Activated effector memory CD4-positive, alpha-beta T cell treated with anti-CD3 and anti-CD28 coated beads, Interleukin-2, amount 50 U/mL, for 16 hours (primary cell): Measurements from ENCODE around the gene SIT1.

ENCODE experiments used
- DNase-seq: peaks from one replicate; pipeline ENCODE4 v3.0.0-alpha.2; 2020

The SIT1 gene

GRCh38 chr9:35650341-35651158 lies at the start of gene SIT1:
TSS of gene SIT1 (minus strand) at chr9:35650931. CDS start at chr9:35650853, 78 bp downstream.
- peak; percentile 70 for DNase-seq

DNA sequence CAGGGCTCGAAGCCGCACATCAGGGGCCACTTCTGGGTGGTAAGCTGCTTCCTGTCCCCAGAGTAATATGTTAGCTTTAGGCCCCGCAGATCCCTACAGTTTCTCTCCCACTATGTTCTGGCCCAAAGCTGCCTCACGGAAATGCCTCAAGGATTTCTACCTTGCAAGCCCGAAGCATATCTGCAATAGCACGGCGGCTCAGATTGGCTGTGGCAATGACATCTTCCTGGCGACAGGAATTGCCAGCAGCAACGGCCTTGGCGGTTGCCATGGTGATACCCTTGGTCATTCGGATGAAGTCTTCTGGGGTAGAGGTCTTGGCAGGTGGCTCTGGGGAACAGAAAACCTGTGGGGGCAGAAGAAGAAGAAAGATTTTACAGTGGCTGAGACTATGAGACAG lies 49.3 kb upstream of the SIT1 start:
- DNase-seq: no peak

DNA sequence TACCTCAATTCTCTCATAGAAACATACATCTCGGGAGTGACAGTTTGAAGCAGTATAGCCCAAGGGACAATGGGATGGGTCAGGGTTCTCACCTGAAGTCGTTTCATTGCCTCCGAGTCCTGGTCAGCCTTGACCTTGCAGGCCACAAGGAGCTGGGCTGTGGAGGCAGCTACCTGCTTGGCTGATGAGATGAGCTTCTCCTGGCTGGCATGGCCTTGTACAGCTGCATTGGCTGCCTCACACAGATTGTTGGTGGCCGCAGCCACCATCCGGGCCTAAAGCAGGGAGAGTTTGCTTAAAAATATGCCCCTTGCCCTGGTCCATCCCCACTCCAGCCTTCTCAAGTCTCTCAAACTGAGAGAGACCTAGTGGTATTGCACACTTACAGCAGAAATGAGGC lies 47.5 kb upstream of the SIT1 start:
- no peak for DNase-seq

GRCh38 chr9:35697486-35697885 lies 46.8 kb upstream of the SIT1 start:
- no peak for DNase-seq

GRCh38 chr9:35696520-35697215 lies 45.9 kb upstream of the SIT1 start:
- DNase-seq: peak; percentile 85

- DNase-seq: no peak
Observed at GRCh38 chr9:35695943-35696401, 45.2 kb upstream of the SIT1 start.

DNA sequence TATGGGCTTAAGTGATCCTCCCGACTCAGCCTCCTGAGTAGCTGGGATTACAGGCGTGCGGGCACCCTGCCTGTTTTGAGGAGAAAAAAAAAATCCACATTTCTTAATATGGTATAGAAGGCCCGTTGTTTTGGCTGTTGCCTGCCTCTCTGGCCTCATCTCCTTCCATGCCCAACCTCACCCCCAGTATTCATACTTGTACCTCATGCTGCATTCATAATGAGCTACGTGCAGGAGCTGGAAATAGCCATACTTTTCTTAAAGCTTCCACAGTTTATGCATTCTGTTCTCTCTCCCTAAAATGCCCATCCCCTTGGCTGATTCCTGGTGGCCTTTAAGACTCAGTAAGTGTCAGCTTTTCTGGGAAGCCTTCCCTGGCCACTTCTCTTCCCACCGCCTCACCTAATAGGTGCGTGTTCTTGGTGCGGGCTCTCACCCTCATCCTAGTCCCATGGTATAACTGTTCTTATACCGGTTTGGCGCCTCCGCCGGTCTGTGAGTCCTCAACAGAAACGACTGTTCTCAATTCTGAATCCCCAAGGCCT lies 41.1 kb upstream of the SIT1 start:
- DNase-seq: no peak

- no peak for DNase-seq
Observed at GRCh38 chr9:35691334-35691650, 40.6 kb upstream of the SIT1 start.

- DNase-seq: peak; percentile 79
Observed at GRCh38 chr9:35690614-35691333, 40.0 kb upstream of the SIT1 start.

GRCh38 chr9:35690294-35690613 lies 39.5 kb upstream of the SIT1 start:
- DNase-seq: no peak

- DNase-seq: no peak
Observed at GRCh38 chr9:35689542-35690293, 39.0 kb upstream of the SIT1 start, which contains the start of gene TPM2. TSS of gene TPM2 (minus strand) at chr9:35689925. CDS start at chr9:35689817, 108 bp downstream.

DNA sequence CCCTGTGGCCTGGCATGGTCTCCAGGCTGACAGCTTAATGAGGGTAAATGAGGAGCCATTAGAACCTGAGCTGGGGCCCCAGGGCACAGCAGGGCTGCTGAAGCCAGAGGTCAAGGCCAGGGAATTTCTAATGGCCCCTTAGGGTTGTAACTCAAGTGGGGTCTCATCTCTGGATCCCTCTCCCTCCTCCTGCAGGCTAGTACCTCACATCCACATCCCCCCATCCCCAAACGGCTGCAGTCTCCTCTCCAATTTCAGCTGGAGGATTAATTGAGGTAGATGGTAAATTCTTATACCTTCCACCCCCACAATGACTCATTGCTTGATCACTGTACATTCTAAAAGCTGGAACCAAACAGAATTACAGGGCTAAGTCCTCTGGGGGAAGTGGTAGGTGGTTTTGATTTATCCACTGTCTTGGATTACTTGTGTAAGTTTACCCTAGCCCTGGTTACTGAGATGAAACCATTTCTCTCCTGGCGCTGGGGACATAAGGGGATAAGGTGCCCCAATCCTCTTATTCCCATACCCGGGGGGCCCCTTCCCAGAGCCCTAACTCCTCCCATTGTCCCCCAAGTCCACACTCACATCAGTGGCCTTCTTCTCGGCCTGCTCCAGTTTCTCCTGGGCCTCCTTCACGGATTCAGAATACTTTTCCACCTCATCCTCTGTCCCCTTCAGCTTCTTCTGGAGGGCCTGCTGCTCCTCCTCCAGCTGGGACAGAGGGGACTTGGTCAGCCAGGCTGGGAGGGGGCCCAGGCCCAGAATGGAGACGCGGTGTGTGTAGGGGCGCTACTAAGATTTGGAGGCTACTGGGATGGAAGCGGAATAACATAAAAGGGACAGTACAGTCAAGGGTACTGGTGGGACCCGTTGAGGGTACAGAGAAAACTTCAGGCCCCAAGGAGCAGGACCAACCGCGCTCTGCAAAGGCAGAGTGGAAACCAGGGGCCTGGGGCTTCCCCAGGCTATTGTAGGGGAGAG lies 38.1 kb upstream of the SIT1 start:
- no peak for DNase-seq

DNA sequence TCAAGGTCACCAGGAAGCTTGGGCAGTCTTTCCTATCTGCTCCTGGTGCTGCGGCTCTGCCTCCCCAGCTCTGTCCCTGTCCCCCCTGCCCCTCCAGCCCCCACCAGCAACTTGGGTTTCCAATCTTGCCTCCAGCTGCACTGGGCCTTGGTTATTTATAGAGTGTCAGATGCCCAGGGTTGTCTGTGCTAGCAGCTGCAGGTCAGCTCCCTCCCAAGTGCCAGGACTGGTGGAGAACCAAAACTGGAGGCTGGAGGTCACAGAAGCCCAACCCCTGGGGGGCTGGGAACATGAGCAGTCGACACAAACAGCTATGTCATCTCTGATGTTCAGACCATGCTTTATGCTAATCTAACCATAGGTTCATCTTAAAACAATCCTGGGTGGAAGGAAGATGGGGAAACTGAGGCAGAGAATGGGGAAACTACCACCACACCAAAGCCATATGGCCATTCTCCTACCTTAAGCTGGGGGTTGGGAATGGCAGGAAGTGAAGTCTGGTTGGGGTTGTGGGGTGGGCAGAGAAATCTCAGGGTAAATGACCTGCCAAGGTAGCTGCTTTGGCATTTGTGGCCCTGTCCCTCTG lies 37.3 kb upstream of the SIT1 start:
- DNase-seq: no peak

- DNase-seq: no peak
Observed at GRCh38 chr9:35687306-35687705, 36.6 kb upstream of the SIT1 start.

DNA sequence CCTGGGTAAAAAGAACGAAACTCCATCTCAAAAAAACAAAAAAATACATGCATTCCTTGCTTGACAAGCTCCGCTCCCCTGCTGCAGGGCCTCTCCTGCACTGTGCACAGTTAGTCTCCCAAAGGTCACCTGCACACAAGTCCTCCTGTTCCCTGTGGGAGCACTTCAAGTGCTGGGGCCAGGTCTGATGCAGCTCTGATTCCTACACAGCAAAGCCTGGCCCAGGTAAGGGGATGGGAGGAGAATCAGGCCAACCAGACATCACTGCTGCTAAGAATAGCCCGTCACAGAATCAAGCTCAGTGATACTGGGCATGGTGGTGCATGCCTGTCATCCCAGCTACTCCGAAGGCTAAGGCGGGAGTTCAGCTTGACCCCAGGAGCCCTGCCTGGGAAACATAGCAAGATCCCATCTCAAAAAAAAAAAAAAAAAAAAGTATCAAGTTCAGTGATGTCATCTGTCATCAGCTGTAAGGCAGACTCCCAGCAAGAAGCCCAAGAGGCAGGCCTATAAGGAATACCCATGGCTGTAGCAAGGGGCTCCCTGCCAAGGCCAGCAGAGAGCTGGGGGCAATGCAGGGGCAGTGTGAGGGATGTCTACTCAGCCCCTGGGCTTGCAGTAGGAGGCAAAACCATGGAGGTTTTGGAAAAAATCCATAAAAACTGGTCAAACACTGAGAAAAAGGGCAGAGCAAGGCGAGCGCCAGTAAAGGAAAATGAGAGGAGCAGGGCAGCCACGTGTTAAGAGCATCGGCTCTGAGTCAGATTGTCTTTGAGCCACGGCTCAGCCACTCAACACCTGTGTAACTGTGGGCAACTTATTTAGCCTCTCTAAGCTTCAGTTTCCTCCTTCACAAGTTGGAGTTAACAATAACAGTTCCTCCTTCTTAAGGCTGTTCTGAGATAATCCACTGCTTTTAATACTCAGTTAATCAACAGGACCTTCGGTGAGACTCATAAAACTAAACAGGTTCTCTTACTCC lies 35.8 kb upstream of the SIT1 start:
- no peak for DNase-seq

GRCh38 chr9:35685506-35685905 lies 34.8 kb upstream of the SIT1 start:
- DNase-seq: no peak

- DNase-seq: no peak
Observed at GRCh38 chr9:35684921-35685320, 34.2 kb upstream of the SIT1 start.

DNA sequence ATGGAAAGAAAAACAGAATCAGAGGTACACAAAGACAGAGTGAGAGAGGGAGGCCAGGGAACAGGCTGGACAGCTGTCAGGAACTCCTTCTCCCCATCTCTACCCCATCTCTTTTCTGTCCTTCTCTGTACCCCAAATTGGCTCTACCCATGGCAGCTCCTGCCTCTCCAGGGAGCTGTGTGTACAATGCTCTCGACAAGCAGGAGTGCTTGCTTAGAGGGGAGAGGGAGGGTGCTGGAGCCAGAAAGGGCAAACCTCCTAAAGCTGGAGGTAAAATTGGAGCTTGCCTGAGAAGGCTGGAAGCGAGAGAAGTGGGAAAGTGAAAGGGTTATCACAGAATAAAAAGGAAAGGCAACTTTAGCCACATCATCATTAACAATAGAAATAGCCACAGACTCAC lies 32.6 kb upstream of the SIT1 start:
- no peak for DNase-seq

DNA sequence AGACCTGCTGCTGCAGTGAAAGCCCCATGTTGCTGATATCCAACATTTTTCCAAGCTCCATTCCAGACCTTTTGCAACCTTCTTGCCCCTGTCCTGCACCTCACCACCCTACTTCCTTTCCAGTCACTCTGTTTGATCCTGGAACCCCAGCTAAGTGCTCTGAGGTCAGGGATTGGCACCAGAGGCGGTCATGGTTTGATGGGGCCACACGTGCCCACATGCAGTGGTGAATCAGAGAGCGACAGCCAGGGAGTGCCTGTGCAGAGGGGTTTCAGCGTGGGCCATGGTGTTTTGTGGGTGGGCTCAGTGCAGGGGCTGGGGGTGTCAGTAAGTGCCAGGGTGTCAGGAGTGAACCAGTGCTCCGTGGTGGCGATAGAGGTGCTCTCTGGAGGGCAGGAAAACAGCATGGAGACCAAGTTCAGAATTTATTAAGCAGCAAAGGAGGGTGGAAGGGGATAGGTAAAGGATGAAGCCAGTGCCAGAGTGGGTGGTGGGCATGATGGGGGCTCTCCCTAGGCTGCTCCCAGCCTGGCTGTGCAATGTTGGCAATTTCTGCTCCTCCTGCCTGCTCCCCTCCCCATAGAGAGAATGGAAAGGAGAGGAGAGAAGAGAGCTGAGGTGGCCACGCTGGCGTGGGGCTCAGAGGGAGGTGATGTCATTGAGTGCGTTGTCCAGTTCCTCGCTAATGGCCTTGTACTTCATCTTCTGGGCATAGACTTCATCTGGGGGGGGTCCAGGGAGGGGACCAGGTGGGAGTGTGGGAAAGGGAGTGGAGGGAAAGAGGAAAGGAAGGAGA lies 32.0 kb upstream of the SIT1 start:
- DNase-seq: no peak
